SK-N-SH (cell line): ENCODE measurements around the gene MAD1L1. TPM values are rescaled to one million over a fixed set of nuclear protein-coding genes. Genes with fewer than 3 reads are reported as not detected.

Source experiments
- CTCF ChIA-PET: fragments of 300-600, 350-600 bp; formaldehyde crosslinking; extraction: SDS; loops from one replicate; lab custom pipeline; 2021; lab: Yijun Ruan, JAX
- POLR2A ChIA-PET: fragments of 350-600 bp; sonication (Branson Sonifier 250); formaldehyde crosslinking; extraction: SDS; loops from one replicate; lab custom pipeline; 2020; ENCODE audit warnings: antibody characterized with exemption, inconsistent platforms; lab: Yijun Ruan, JAX
- DNase-seq: peaks from one replicate; pipeline ENCODE4 v3.0.0; 2012
- H2AFZ ChIP-seq: fragments of 200-600 bp; sonication (generic); 2 replicates; pipeline ENCODE4 v1.8.1; 2016; ENCODE audit warnings: antibody characterized with exemption, mild to moderate bottlenecking, low read depth
- H3F3A ChIP-seq: fragments of 200-600 bp; sonication (generic); replicated peaks from 2 replicates; pipeline ENCODE3; 2016; ENCODE audit warnings: antibody characterized with exemption, mild to moderate bottlenecking; ENCODE audit not compliant: insufficient read depth
- H3K27ac ChIP-seq, 2 experiments: fragments of 200-500 bp in 1 of 2; fragments of 200-600 bp in 1 of 2; sonication (Bioruptor generic) in 1 of 2; sonication (generic), shearing (Covaris generic) in 1 of 2; 2 replicates each; pipeline versions ENCODE4 v1.5.1 to v1.6.1; 2014 to 2016; ENCODE audit warnings: low read depth in 2 of 2, inconsistent platforms in 1 of 2, low read length in 1 of 2, mild to moderate bottlenecking in 1 of 2, mixed read lengths in 1 of 2
- H3K27me3 ChIP-seq: fragments of 200-600 bp; sonication (generic), shearing (Covaris generic); 2 replicates; pipeline ENCODE4 v1.6.1; 2016; ENCODE audit warnings: mixed run types; ENCODE audit not compliant: insufficient read depth
- H3K36me3 ChIP-seq, 2 experiments: fragments of 200-500 bp in 1 of 2; fragments of 200-600 bp in 1 of 2; sonication (Bioruptor generic) in 1 of 2; sonication (generic) in 1 of 2; replicated peaks in 1 of 2; 2 replicates each; pipeline versions ENCODE3 to v1.5.1; 2014 to 2016; ENCODE audit warnings: low read length in 1 of 2, mild to moderate bottlenecking in 1 of 2; ENCODE audit not compliant: insufficient read depth in 2 of 2, control insufficient read depth in 1 of 2
- H3K4me1 ChIP-seq, 2 experiments: fragments of 200-500 bp in 1 of 2; fragments of 200-600 bp in 1 of 2; sonication (Bioruptor generic) in 1 of 2; sonication (generic), shearing (Covaris generic) in 1 of 2; 2 replicates each; pipeline versions ENCODE4 v1.5.1 to v1.6.1; 2014 to 2016; ENCODE audit warnings: low read depth in 1 of 2, low read length in 1 of 2, mixed run types in 1 of 2; ENCODE audit not compliant: insufficient read depth in 2 of 2, control insufficient read depth in 1 of 2
- H3K4me2 ChIP-seq: fragments of 200-600 bp; sonication (generic), shearing (Covaris generic); 2 replicates; pipeline ENCODE4 v1.6.1; 2017; ENCODE audit warnings: mixed run types
- H3K4me3 ChIP-seq, 2 experiments: fragments of 200-500 bp in 1 of 2; fragments of 200-600 bp in 1 of 2; sonication (Bioruptor generic) in 1 of 2; sonication (generic), shearing (Covaris generic) in 1 of 2; 2 replicates each; pipeline versions ENCODE4 v1.5.1 to v1.8.1; 2014 to 2016; ENCODE audit warnings: low read depth in 2 of 2, inconsistent platforms in 1 of 2, low read length in 1 of 2, mild to moderate bottlenecking in 1 of 2, mixed read lengths in 1 of 2, moderate library complexity in 1 of 2
- H3K79me2 ChIP-seq: fragments of 200-600 bp; sonication (generic); 2 replicates; pipeline ENCODE4 v1.8.1; 2017; ENCODE audit warnings: mild to moderate bottlenecking; ENCODE audit not compliant: insufficient read depth
- H3K9ac ChIP-seq: fragments of 200-600 bp; sonication (generic); 2 replicates; pipeline ENCODE4 v1.6.1; 2017; ENCODE audit warnings: mixed run types
- H3K9me2 ChIP-seq: fragments of 200-600 bp; sonication (generic); 2 replicates; pipeline ENCODE4 v1.6.1; 2017; ENCODE audit warnings: mixed run types
- H3K9me3 ChIP-seq: fragments of 200-600 bp; sonication (generic); 2 replicates; pipeline ENCODE4 v1.6.1; 2017; ENCODE audit warnings: mixed run types, mild to moderate bottlenecking, moderate library complexity
- H4K20me1 ChIP-seq: fragments of 200-600 bp; sonication (generic); 2 replicates; pipeline ENCODE4 v1.6.1; 2017; ENCODE audit warnings: mild to moderate bottlenecking, mixed run types; ENCODE audit not compliant: insufficient read depth
- CHD2 ChIP-seq: fragments of 150-350 bp; IDR thresholded peaks from 2 replicates; pipeline ENCODE4 v1.6.1; 2018; ENCODE audit warnings: low read length; ENCODE audit not compliant: partially characterized antibody
- EZH2phosphoT487 ChIP-seq: fragments of 200-600 bp; sonication (generic); IDR thresholded peaks from 2 replicates; pipeline ENCODE4 v1.6.1; 2017; ENCODE audit warnings: low read depth, mixed run types, mild to moderate bottlenecking, antibody characterized with exemption, moderate library complexity, borderline replicate concordance
- FOXJ3 ChIP-seq: sonication (generic); formaldehyde crosslinking; IDR thresholded peaks from 2 replicates; pipeline ENCODE4 v1.5.1; 2020; ENCODE audit warnings: mild to moderate bottlenecking, missing genetic modification reagents
- FOXM1 ChIP-seq: IDR thresholded peaks from 2 replicates; pipeline ENCODE4 v1.4.0; 2012; ENCODE audit warnings: low read depth, mild to moderate bottlenecking
- JUND ChIP-seq: IDR thresholded peaks from 2 replicates; pipeline ENCODE4 v1.4.0; 2012
- MXI1 ChIP-seq: IDR thresholded peaks from 2 replicates; pipeline ENCODE4 v1.6.1; 2012; ENCODE audit warnings: mild to moderate bottlenecking, low read depth, low read length, improper control_type of control experiment
- NFIC ChIP-seq: IDR thresholded peaks from 2 replicates; pipeline ENCODE4 v1.4.0; 2012; ENCODE audit warnings: borderline replicate concordance
- PBX3 ChIP-seq: IDR thresholded peaks from 2 replicates; pipeline ENCODE4; 2012
- POLR2AphosphoS5 ChIP-seq: IDR thresholded peaks from 2 replicates; pipeline ENCODE4 v1.6.1; 2012; ENCODE audit warnings: low read depth, low read length
- RAD21 ChIP-seq: IDR thresholded peaks from 2 replicates; pipeline ENCODE4 v1.6.1; 2012; ENCODE audit warnings: mild to moderate bottlenecking, low read length
- RCOR1 ChIP-seq: fragments of 150-350 bp; IDR thresholded peaks from 2 replicates; pipeline ENCODE4 v1.6.1; 2017; ENCODE audit warnings: antibody characterized with exemption, low read length
- REST ChIP-seq: IDR thresholded peaks from 2 replicates; pipeline ENCODE4 v1.6.1; 2012; ENCODE audit warnings: mild to moderate bottlenecking, low read depth, low read length, moderate library complexity
- RFX5 ChIP-seq: IDR thresholded peaks from 2 replicates; pipeline ENCODE4 v1.6.1; 2012; ENCODE audit warnings: mild to moderate bottlenecking, improper control_type of control experiment, low read length
- RXRA ChIP-seq: IDR thresholded peaks from 2 replicates; pipeline ENCODE4 v1.4.0; 2012; ENCODE audit warnings: low read depth, mild to moderate bottlenecking, borderline replicate concordance
- SIN3A ChIP-seq: IDR thresholded peaks from 2 replicates; pipeline ENCODE4 v1.6.1; 2012; ENCODE audit warnings: low read depth, mild to moderate bottlenecking, low read length, moderate library complexity, borderline replicate concordance
- TAF1 ChIP-seq: IDR thresholded peaks from 2 replicates; pipeline ENCODE4 v1.6.1; 2012; ENCODE audit warnings: low read depth, mild to moderate bottlenecking, low read length, moderate library complexity, borderline replicate concordance
- YY1 ChIP-seq: IDR thresholded peaks from 2 replicates; pipeline ENCODE4 v1.4.0; 2012; ENCODE audit warnings: low read depth, mild to moderate bottlenecking
- WGBS: methylation state at CpG from one replicate; pipeline ENCODE4 v1.1.6; 2017; ENCODE audit warnings: low lambda C conversion rate; 5-methylcytosine and 5-hydroxymethylcytosine counted together
- polyA plus RNA-seq, 3 experiments: library from polyadenylated mRNA; depleted of rRNA; stranded (reverse); fragments of >200 nt; gene quantifications; 2 replicates each; pipeline ENCODE4 v1.2.3, GENCODE V29; 2012
- TF ChIP-seq, protein P1 (sequence below): IDR thresholded peaks from 2 replicates; pipeline ENCODE4 v1.4.0; 2012; ENCODE audit warnings: low read depth, borderline replicate concordance

MAD1L1 gene
- polyA plus RNA-seq, 1 of the 3 experiments (the other 2 are of a cell fraction): 46.2 TPM

GRCh38 chr7:1998146-1998545 lies 234.6 kb downstream of the MAD1L1 start:
- Histone ChIP-seq H4K20me1 (no peaks in the 10 kb centered on the region), H3K9ac (no peak overlapping the region), H3F3A (no peaks in the 10 kb centered on the region), H3K4me2 (no peak overlapping the region), H3K27me3 (no peaks in the 10 kb centered on the region), H3K27ac (no peak overlapping the region; a peak in 1 of 4 replicates), H3K79me2 (no peaks in the 10 kb centered on the region), H2AFZ (no peak overlapping the region), H3K36me3 (no peaks in the 10 kb centered on the region), H3K4me3 (no peak overlapping the region), H3K4me1 (peaks cover 0 to 46% of the 10 kb centered on the region in 2 experiments; a peak in 1 of 4 replicates), H3K9me3 (no peaks in the 10 kb centered on the region), H3K9me2 (no peaks in the 10 kb centered on the region)
- ChIA-PET POLR2A (no interaction called here), CTCF (interaction anchor here (1.0 kb wide), 1 partner anchor 15 kb away, joined by 4 read pairs; no protein-coding TSS in a partner anchor)
- DNase-seq: no peak
- WGBS: 93% methylated on average over 9 of the region's 10 CpGs
- TF ChIP-seq NFIC: no peak
- no peak for TF ChIP-seq RAD21
- TF ChIP-seq RCOR1: no peak
- no peak for TF ChIP-seq POLR2AphosphoS5
- no peak for TF ChIP-seq SIN3A
- no peak for TF ChIP-seq YY1
- TF ChIP-seq JUND: no peak
- no peak for TF ChIP-seq EZH2phosphoT487
- no peak for TF ChIP-seq TAF1
- no peak for TF ChIP-seq RFX5
- TF ChIP-seq, protein P1, sequence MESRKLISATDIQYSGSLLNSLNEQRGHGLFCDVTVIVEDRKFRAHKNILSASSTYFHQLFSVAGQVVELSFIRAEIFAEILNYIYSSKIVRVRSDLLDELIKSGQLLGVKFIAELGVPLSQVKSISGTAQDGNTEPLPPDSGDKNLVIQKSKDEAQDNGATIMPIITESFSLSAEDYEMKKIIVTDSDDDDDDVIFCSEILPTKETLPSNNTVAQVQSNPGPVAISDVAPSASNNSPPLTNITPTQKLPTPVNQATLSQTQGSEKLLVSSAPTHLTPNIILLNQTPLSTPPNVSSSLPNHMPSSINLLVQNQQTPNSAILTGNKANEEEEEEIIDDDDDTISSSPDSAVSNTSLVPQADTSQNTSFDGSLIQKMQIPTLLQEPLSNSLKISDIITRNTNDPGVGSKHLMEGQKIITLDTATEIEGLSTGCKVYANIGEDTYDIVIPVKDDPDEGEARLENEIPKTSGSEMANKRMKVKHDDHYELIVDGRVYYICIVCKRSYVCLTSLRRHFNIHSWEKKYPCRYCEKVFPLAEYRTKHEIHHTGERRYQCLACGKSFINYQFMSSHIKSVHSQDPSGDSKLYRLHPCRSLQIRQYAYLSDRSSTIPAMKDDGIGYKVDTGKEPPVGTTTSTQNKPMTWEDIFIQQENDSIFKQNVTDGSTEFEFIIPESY: no peak
- no peak for TF ChIP-seq CHD2
- no peak for TF ChIP-seq MXI1
- no peak for TF ChIP-seq PBX3
- TF ChIP-seq RXRA: no peak
- no peak for TF ChIP-seq FOXJ3 (CRISPR knock-in tag)
- no peak for TF ChIP-seq FOXM1
- no peak for TF ChIP-seq REST
